ENCODE results near the gene LRIG1. TPM values are rescaled to one million over a fixed set of nuclear protein-coding genes. Genes with fewer than 3 reads are reported as not detected.

LRIG1 gene
- 12.7 and 16.0 TPM in 2 replicates for total RNA-seq (2014; rRNA removed; shearing (Covaris generic))

- H3K9me3 ChIP-seq (replicated peaks), result 0 out of 2 replicates have a peak, but pooled peaks cover 2% of the 10 kb centered on the region
- peak within 1 kb of the TSS; percentile 54 for H3K27ac ChIP-seq
- H3K4me1 ChIP-seq (replicated peaks), result peaks cover 17% of the 10 kb centered on the region
- H3K27me3 ChIP-seq (replicated peaks), result no peaks in the 10 kb centered on the region
- DNase-seq (ENCODE audit: low read depth in 1 of 2, low spot score in 2 of 2), result peak; percentile 87 to 98
- H3K36me3 ChIP-seq, result peaks cover 9% of the 10 kb centered on the region
- peak within 1 kb of the TSS; percentile 99 for H3K4me3 ChIP-seq
Measured at GRCh38 chr3:66500576-66501482, at the start of gene LRIG1. TSS of gene LRIG1 (minus strand) at chr3:66501022. CDS start at chr3:66500407, 615 bp downstream.

DNA sequence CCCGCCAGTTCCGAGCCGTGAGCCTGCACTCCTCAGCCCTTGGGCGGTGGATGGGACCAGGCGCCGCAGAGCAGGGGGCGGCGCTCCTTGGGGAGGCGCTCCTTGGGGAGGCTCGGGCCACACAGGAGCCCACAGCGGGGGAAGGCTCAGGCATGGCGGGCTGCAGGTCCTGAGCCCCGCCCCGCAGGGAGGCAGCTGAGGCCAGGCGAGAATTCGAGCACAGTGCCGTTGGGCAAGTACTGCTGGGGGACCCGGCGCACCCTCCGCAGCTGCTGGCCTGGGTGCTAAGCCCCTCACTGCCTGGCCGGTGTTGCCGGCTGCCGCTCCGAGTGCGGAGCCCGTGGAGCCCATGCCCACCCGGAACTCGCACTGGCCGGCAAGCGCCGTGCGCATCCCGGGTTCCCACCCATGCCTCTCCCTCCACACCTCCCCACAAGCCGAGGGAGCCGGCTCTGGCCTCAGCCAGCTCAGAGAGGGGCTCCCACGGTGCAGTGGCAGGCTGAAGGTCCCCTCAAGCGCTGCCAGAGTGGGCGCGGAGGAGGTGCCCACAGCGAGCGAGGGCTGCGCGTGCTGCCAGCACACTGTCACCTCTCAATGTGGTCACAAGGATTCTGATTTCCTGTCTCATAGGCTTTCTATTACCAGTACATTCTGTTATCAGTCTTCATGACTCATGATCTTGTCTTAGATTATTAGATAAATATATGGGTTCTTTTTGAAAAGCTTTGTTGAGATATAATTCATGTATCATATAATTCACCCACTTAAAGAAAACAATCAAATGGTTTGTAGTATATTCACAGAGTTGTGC is 44.0 kb upstream of the LRIG1 start:
- no peak overlapping the region for H3K27ac ChIP-seq
- H3K4me1 ChIP-seq (replicated peaks), result no peaks in the 10 kb centered on the region
- H3K27me3 ChIP-seq (replicated peaks), result no peaks in the 10 kb centered on the region
- H3K9me3 ChIP-seq (replicated peaks), result no peaks in the 10 kb centered on the region
- no peaks in the 10 kb centered on the region for H3K36me3 ChIP-seq
- H3K4me3 ChIP-seq, result no peak overlapping the region
- peak in 1 of 2 experiments; percentile 27 for DNase-seq (ENCODE audit: low read depth in 1 of 2, low spot score in 2 of 2)

DNA sequence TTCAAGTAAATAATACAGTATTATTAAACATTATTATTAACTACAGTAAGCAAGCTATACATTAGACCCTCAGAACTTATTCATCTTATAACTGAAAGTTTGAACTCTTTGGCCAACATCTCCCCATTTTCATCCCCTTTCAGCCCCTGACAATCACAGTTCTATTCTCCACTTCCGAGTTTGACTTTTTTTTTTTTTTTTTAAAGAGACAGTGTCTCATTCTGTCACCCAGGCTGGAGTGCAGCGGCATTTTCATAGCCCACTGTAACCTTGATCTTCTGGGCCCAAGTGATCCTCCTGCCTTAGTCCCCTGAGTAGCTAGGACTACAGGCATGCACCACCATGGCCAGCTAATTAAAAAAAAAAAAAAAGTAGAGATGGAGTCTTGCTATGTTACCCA is 41.3 kb upstream of the LRIG1 start:
- Histone ChIP-seq H3K9me3 (replicated peaks) (no peaks in the 10 kb centered on the region), H3K4me3 (no peak overlapping the region), H3K27ac (no peak overlapping the region), H3K27me3 (replicated peaks) (no peaks in the 10 kb centered on the region), H3K36me3 (no peaks in the 10 kb centered on the region), H3K4me1 (replicated peaks) (no peaks in the 10 kb centered on the region)
- DNase-seq (ENCODE audit: low read depth in 1 of 2, low spot score in 2 of 2), result no peak

GRCh38 chr3:66539466-66539989 is 38.7 kb upstream of the LRIG1 start:
- Histone ChIP-seq H3K9me3 (replicated peaks) (no peaks in the 10 kb centered on the region), H3K27ac (no peak overlapping the region), H3K36me3 (no peaks in the 10 kb centered on the region), H3K4me1 (replicated peaks) (no peaks in the 10 kb centered on the region), H3K27me3 (replicated peaks) (no peaks in the 10 kb centered on the region), H3K4me3 (no peak overlapping the region)
- DNase-seq (ENCODE audit: low read depth in 1 of 2, low spot score in 2 of 2), result no peak

DNA sequence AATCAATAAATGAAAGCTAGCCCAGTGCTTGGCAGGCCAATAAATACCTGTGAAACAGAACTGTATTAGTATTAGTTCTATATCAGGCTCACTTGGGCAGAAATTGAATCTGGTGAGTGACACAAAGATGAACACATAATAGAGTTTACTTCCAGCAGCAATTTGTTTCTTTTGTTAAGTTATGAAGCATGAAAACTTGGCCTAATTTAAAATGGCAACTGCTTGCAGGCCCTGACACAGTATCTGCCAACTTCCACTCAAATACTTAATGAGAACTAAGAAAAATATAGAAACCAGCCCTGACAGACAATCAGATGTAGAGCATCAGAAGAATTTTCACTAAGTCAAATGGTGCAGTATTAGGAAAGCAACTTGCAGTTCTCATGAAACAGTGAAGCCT is 37.6 kb upstream of the LRIG1 start:
- Histone ChIP-seq H3K4me3 (no peak overlapping the region), H3K27ac (no peak overlapping the region), H3K9me3 (replicated peaks) (no peaks in the 10 kb centered on the region), H3K4me1 (replicated peaks) (no peaks in the 10 kb centered on the region), H3K27me3 (replicated peaks) (no peaks in the 10 kb centered on the region), H3K36me3 (no peaks in the 10 kb centered on the region)
- DNase-seq (ENCODE audit: low read depth in 1 of 2, low spot score in 2 of 2), result no peak

- no peaks in the 10 kb centered on the region for H3K27me3 ChIP-seq (replicated peaks)
- no peak overlapping the region for H3K27ac ChIP-seq
- H3K9me3 ChIP-seq (replicated peaks), result no peaks in the 10 kb centered on the region
- H3K4me1 ChIP-seq (replicated peaks), result no peaks in the 10 kb centered on the region
- no peaks in the 10 kb centered on the region for H3K36me3 ChIP-seq
- DNase-seq (ENCODE audit: low read depth in 1 of 2, low spot score in 2 of 2), result no peak
- H3K4me3 ChIP-seq, result no peak overlapping the region
Measured at GRCh38 chr3:66537735-66538134, 36.9 kb upstream of the LRIG1 start.

DNA sequence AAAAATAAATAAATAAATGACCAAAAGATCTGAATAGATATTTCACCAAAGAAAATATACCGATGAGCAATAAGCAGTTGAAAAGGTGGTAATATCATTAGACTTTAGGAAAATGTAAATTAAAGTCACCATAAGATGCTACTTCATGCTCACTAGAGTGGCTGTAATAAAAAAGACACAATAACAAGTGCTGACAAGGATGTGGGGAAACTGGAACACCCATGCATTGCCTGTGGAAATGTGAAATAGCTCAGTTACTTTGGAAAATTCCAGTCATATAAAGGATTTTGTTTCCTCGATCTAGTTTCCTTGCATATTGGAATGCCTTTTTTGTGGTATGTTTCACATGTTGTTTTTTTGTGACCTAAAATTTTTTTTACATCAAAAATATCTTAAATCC is 36.0 kb upstream of the LRIG1 start:
- Histone ChIP-seq H3K27ac (no peak overlapping the region), H3K9me3 (replicated peaks) (no peaks in the 10 kb centered on the region), H3K36me3 (no peaks in the 10 kb centered on the region), H3K4me1 (replicated peaks) (no peaks in the 10 kb centered on the region), H3K4me3 (no peak overlapping the region), H3K27me3 (replicated peaks) (no peaks in the 10 kb centered on the region)
- no peak for DNase-seq (ENCODE audit: low read depth in 1 of 2, low spot score in 2 of 2)

- Histone ChIP-seq H3K36me3 (no peaks in the 10 kb centered on the region), H3K27me3 (replicated peaks) (no peaks in the 10 kb centered on the region), H3K27ac (no peak overlapping the region), H3K9me3 (replicated peaks) (no peaks in the 10 kb centered on the region), H3K4me1 (replicated peaks) (no peaks in the 10 kb centered on the region), H3K4me3 (no peak overlapping the region)
- DNase-seq (ENCODE audit: low read depth in 1 of 2, low spot score in 2 of 2), result no peak
Measured at GRCh38 chr3:66534304-66534845, 33.6 kb upstream of the LRIG1 start.

- Histone ChIP-seq H3K27ac (no peak overlapping the region), H3K27me3 (replicated peaks) (no peaks in the 10 kb centered on the region), H3K36me3 (no peaks in the 10 kb centered on the region), H3K4me3 (no peak overlapping the region), H3K4me1 (replicated peaks) (no peaks in the 10 kb centered on the region), H3K9me3 (replicated peaks) (no peaks in the 10 kb centered on the region)
- DNase-seq (ENCODE audit: low read depth in 1 of 2, low spot score in 2 of 2), result no peak
Measured at GRCh38 chr3:66532613-66533012, 31.8 kb upstream of the LRIG1 start.

GRCh38 chr3:66532160-66532587 is 31.4 kb upstream of the LRIG1 start:
- H3K4me1 ChIP-seq (replicated peaks), result no peaks in the 10 kb centered on the region
- H3K27me3 ChIP-seq (replicated peaks), result no peaks in the 10 kb centered on the region

GRCh38 chr3:66531256-66531655 is 30.4 kb upstream of the LRIG1 start:
- no peaks in the 10 kb centered on the region for H3K27me3 ChIP-seq (replicated peaks)
- no peaks in the 10 kb centered on the region for H3K36me3 ChIP-seq
- H3K4me1 ChIP-seq (replicated peaks), result no peaks in the 10 kb centered on the region
- no peak overlapping the region for H3K27ac ChIP-seq
- H3K9me3 ChIP-seq (replicated peaks), result no peaks in the 10 kb centered on the region
- no peak overlapping the region for H3K4me3 ChIP-seq
- no peak for DNase-seq (ENCODE audit: low read depth in 1 of 2, low spot score in 2 of 2)

More at GRCh38 chr3:66532160-66532587, 31.4 kb upstream of the LRIG1 start:
- Histone ChIP-seq H3K27ac (no peak overlapping the region), H3K9me3 (replicated peaks) (no peaks in the 10 kb centered on the region), H3K36me3 (no peaks in the 10 kb centered on the region), H3K4me3 (no peak overlapping the region)
- DNase-seq (ENCODE audit: low read depth in 1 of 2, low spot score in 2 of 2), result no peak

DNA sequence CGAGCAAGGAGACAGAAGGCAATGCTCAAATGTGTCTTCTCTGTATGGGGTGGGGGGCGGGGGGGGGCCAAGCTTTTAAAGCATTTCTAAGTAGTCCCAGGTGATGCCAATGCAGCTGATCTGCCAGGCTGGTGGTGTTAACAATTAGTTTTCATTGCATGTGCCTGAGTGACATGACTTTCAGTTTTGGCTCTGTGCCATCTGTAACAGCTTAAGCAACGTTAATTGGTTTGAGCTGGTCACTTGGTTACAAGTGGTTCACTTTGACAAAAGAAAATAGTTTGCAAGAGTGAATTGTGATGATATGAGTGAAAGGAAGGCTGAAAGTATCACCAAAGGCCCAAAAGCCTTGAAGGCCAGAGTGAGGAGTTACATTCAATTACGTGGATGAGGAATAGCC is 26.4 kb upstream of the LRIG1 start:
- no peaks in the 10 kb centered on the region for H3K36me3 ChIP-seq
- DNase-seq (ENCODE audit: low read depth in 1 of 2, low spot score in 2 of 2), result no peak
- H3K4me3 ChIP-seq, result no peak overlapping the region
- H3K4me1 ChIP-seq (replicated peaks), result no peaks in the 10 kb centered on the region
- no peaks in the 10 kb centered on the region for H3K9me3 ChIP-seq (replicated peaks)
- no peak overlapping the region for H3K27ac ChIP-seq
- no peaks in the 10 kb centered on the region for H3K27me3 ChIP-seq (replicated peaks)

DNA sequence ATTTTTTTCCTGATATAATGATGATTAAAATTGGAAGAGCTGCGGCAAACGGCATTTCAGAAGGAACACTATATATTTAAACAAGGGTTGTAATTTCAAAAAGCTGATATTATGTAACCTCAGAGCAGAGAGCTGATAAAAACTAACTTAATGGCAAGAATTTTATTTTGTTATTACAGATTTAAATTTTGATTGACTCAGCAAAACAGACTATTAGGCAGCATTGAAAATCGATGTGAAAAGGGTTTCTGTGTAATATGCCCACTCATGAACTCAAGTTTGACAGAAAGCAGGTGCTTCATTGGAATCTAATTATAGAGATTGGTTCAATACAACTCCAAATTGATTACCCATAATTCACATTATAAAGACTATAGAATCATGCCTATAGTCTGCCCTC is 24.9 kb upstream of the LRIG1 start:
- Histone ChIP-seq H3K36me3 (no peaks in the 10 kb centered on the region), H3K4me1 (replicated peaks) (no peaks in the 10 kb centered on the region), H3K4me3 (no peak overlapping the region), H3K27ac (no peak overlapping the region), H3K9me3 (replicated peaks) (no peaks in the 10 kb centered on the region), H3K27me3 (replicated peaks) (no peaks in the 10 kb centered on the region)
- DNase-seq (ENCODE audit: low read depth in 1 of 2, low spot score in 2 of 2), result no peak

All from SJSA1 (cell line).